Measurements from ENCODE around the gene BTAF1.

DNA sequence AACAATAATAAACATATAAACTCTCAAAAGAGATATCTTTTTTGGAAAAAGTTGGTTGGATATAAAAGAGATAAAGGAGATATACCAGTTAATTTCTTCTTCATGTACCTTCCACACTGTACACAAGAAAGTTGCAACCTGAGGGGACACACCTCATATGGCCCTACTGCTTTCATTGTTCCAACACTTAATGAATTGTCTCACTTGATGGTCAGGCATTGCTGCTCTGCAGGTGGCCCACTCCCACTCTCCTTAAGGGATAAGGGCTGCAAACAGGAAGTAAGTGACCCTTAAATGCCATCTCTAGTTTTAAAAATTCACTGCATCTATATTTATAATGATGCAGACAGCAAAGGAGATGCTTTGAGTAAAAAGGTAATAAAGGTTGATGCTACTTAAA is 152.3 kb downstream of the BTAF1 start:
- TF ChIP-seq, protein P1, sequence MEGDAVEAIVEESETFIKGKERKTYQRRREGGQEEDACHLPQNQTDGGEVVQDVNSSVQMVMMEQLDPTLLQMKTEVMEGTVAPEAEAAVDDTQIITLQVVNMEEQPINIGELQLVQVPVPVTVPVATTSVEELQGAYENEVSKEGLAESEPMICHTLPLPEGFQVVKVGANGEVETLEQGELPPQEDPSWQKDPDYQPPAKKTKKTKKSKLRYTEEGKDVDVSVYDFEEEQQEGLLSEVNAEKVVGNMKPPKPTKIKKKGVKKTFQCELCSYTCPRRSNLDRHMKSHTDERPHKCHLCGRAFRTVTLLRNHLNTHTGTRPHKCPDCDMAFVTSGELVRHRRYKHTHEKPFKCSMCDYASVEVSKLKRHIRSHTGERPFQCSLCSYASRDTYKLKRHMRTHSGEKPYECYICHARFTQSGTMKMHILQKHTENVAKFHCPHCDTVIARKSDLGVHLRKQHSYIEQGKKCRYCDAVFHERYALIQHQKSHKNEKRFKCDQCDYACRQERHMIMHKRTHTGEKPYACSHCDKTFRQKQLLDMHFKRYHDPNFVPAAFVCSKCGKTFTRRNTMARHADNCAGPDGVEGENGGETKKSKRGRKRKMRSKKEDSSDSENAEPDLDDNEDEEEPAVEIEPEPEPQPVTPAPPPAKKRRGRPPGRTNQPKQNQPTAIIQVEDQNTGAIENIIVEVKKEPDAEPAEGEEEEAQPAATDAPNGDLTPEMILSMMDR (IDR thresholded peaks at IDR 0.05) = no peak
- no peak for TF ChIP-seq POLR2A (IDR thresholded peaks at IDR 0.05)
